PC-3 (cell line): ENCODE data around the gene UBAC2. TPM values are rescaled to one million over a fixed set of nuclear protein-coding genes. Genes with fewer than 3 reads are reported as not detected.

Experiments
- ATAC-seq: fragments of 200-7000 bp; cut with Tn5 transposase; 2 replicates; pipeline ENCODE4 v1.9.1; 2020; ENCODE audit warnings: mild to moderate bottlenecking, moderate library complexity
- BruUV-seq: library from RNA; stranded (reverse); fragments of 400-500 nt; replicated peaks from 2 replicates; lab custom pipeline; 2021; lab: Mats Ljungman, UMichigan
- CTCF ChIA-PET: fragments of 300-600 bp; sonication (Branson Sonifier 250); formaldehyde crosslinking; loops from one replicate; lab custom pipeline; 2022; ENCODE audit warnings: antibody characterized with exemption; lab: Charles Lee
- POLR2A ChIA-PET: fragments of 300-600 bp; sonication (Branson Sonifier 250); formaldehyde crosslinking; loops from one replicate; lab custom pipeline; 2022; ENCODE audit warnings: antibody characterized with exemption; ENCODE audit not compliant: unreplicated experiment; lab: Charles Lee
- DNase-seq: peaks from one replicate; pipeline ENCODE4 v3.0.0-alpha.2; 2015
- H2AFZ ChIP-seq: fragments of 300-600 bp; sonication (generic); 2 replicates; pipeline ENCODE4 v1.6.0; 2016; ENCODE audit warnings: antibody characterized with exemption, low read length
- H3F3A ChIP-seq: fragments of 300-600 bp; sonication (generic); one replicate; pipeline ENCODE4 v1.6.0; 2017; ENCODE audit warnings: antibody characterized with exemption, low read length, control low read depth, mild to moderate bottlenecking; ENCODE audit not compliant: unreplicated experiment
- H3K27ac ChIP-seq: fragments of 300-600 bp; sonication (generic); 2 replicates; pipeline ENCODE4 v1.5.1; 2016; ENCODE audit warnings: mild to moderate bottlenecking, low read length
- H3K27me3 ChIP-seq: fragments of 300-600 bp; sonication (generic); 2 replicates; pipeline ENCODE4 v1.6.1; 2016; ENCODE audit warnings: low read length, mixed read lengths
- H3K36me3 ChIP-seq: fragments of 300-600 bp; sonication (generic); 2 replicates; pipeline ENCODE4 v1.6.1; 2016; ENCODE audit warnings: low read depth, mixed run types, low read length, mixed read lengths
- H3K4me1 ChIP-seq: fragments of 300-600 bp; sonication (generic); 2 replicates; pipeline ENCODE4 v1.5.1; 2016; ENCODE audit warnings: low read length; ENCODE audit not compliant: insufficient read depth
- H3K4me2 ChIP-seq: fragments of 300-600 bp; sonication (generic); 2 replicates; pipeline ENCODE4 v1.6.0; 2016; ENCODE audit warnings: low read length
- H3K4me3 ChIP-seq: fragments of 300-600 bp; sonication (generic); 2 replicates; pipeline ENCODE4 v1.5.1; 2016; ENCODE audit warnings: mild to moderate bottlenecking, low read length, mixed read lengths
- H3K79me2 ChIP-seq: fragments of 300-600 bp; sonication (generic); 2 replicates; pipeline ENCODE4 v1.6.1; 2017; ENCODE audit warnings: low read length, mixed read lengths
- H3K9ac ChIP-seq: fragments of 300-600 bp; sonication (generic); 2 replicates; pipeline ENCODE4 v1.6.0; 2016; ENCODE audit warnings: mild to moderate bottlenecking, low read length
- H3K9me2 ChIP-seq: fragments of 300-600 bp; sonication (generic); replicated peaks from 2 replicates; pipeline ENCODE4 v1.6.1; 2016; ENCODE audit warnings: mixed run types, low read length, mixed read lengths
- H3K9me3 ChIP-seq: fragments of 300-600 bp; sonication (generic); 2 replicates; pipeline ENCODE4 v1.6.1; 2016; ENCODE audit warnings: low read length, mixed read lengths
- H4K20me1 ChIP-seq: fragments of 300-600 bp; sonication (generic); 2 replicates; pipeline ENCODE4 v1.6.1; 2016; ENCODE audit warnings: low read length, mixed read lengths
- CTCF ChIP-seq: fragments of 300-600 bp; sonication (generic); conservative IDR thresholded peaks from 2 replicates; pipeline ENCODE4 v1.5.1; 2017; ENCODE audit warnings: antibody characterized with exemption, low read depth, mild to moderate bottlenecking, low read length
- EZH2 ChIP-seq: fragments of 300-600 bp; sonication (generic); IDR thresholded peaks from one replicate; pipeline ENCODE4 v1.6.1; 2017; ENCODE audit warnings: antibody characterized with exemption, mild to moderate bottlenecking, low read length; ENCODE audit not compliant: unreplicated experiment
- EZH2phosphoT487 ChIP-seq: fragments of 300-600 bp; sonication (generic); IDR thresholded peaks from 2 replicates; pipeline ENCODE4 v1.6.1; 2018; ENCODE audit warnings: mild to moderate bottlenecking, antibody characterized with exemption, low read length, borderline replicate concordance
- intact Hi-C: fragments of 100-400 bp; cut with micrococcal nuclease; formaldehyde crosslinking; loops from 2 replicates; pipeline ENCODE4 v1.9.0; 2023
- total RNA-seq: library from RNA; depleted of rRNA; stranded (reverse); fragments of >200 nt; gene quantifications from 2 replicates; pipeline ENCODE4 v1.2.3, GENCODE V29; 2014

UBAC2 gene
- total RNA-seq, 1 experiment from 2014 or later = 34.5 TPM

GRCh38 chr13:99398071-99398470 lies 197.4 kb downstream of the UBAC2 start:
- no TSS peak for BruUV-seq
- no peak overlapping the region for H2AFZ ChIP-seq
- H3K4me2 ChIP-seq = no peak overlapping the region
- no peaks in the 10 kb centered on the region for H3K36me3 ChIP-seq
- DNase-seq = no peak
- H3K9me2 ChIP-seq = no peaks in the 10 kb centered on the region
- no peak overlapping the region for H3K27ac ChIP-seq
- no peak for ATAC-seq
- no peaks in the 10 kb centered on the region for H3K79me2 ChIP-seq
- H3K9ac ChIP-seq = no peak overlapping the region
- H3K4me3 ChIP-seq = no peak overlapping the region
- H3K27me3 ChIP-seq = no peaks in the 10 kb centered on the region
- intact Hi-C loops = no loop called here
- ChIA-PET CTCF (no interaction called here), POLR2A (no interaction called here)
- TF ChIP-seq EZH2phosphoT487 (no peak), EZH2 (no peak), CTCF (no peak)
- no peaks in the 10 kb centered on the region for H3K4me1 ChIP-seq
- no peaks in the 10 kb centered on the region for H3F3A ChIP-seq
- no peaks in the 10 kb centered on the region for H3K9me3 ChIP-seq
- H4K20me1 ChIP-seq = no peaks in the 10 kb centered on the region

GRCh38 chr13:99398916-99399622 lies 198.4 kb downstream of the UBAC2 start:
- TF ChIP-seq EZH2 = no peak
- TF ChIP-seq EZH2phosphoT487 = no peak
- no peak for TF ChIP-seq CTCF
- H3K9me3 ChIP-seq = no peaks in the 10 kb centered on the region
- intact Hi-C loops = no loop called here
- no peaks in the 10 kb centered on the region for H4K20me1 ChIP-seq
- H3K4me2 ChIP-seq = no peak overlapping the region
- H3K79me2 ChIP-seq = no peaks in the 10 kb centered on the region
- no peak overlapping the region for H3K27ac ChIP-seq
- ChIA-PET CTCF (no interaction called here), POLR2A (no interaction called here)
- no peak overlapping the region for H3K9ac ChIP-seq
- no peaks in the 10 kb centered on the region for H3K36me3 ChIP-seq
- ATAC-seq = no peak
- H3K4me1 ChIP-seq = no peaks in the 10 kb centered on the region
- H3K9me2 ChIP-seq = no peaks in the 10 kb centered on the region
- H2AFZ ChIP-seq = no peak overlapping the region
- H3F3A ChIP-seq = no peaks in the 10 kb centered on the region
- no peaks in the 10 kb centered on the region for H3K27me3 ChIP-seq
- no peak for DNase-seq
- BruUV-seq = no TSS peak
- H3K4me3 ChIP-seq = no peak overlapping the region

- ChIA-PET CTCF (no interaction called here), POLR2A (no interaction called here)
- H3K27ac ChIP-seq = no peak overlapping the region
- no peaks in the 10 kb centered on the region for H3K27me3 ChIP-seq
- no peak overlapping the region for H3K4me3 ChIP-seq
- no peaks in the 10 kb centered on the region for H3K4me1 ChIP-seq
- H3F3A ChIP-seq = no peaks in the 10 kb centered on the region
- no peaks in the 10 kb centered on the region for H3K9me3 ChIP-seq
- no peaks in the 10 kb centered on the region for H3K9me2 ChIP-seq
- no peaks in the 10 kb centered on the region for H3K79me2 ChIP-seq
- no peaks in the 10 kb centered on the region for H3K36me3 ChIP-seq
- H2AFZ ChIP-seq = no peak overlapping the region
- H3K9ac ChIP-seq = no peak overlapping the region
- H4K20me1 ChIP-seq = no peaks in the 10 kb centered on the region
- no peak for DNase-seq
- intact Hi-C loops = no loop called here
- BruUV-seq = no TSS peak
- H3K4me2 ChIP-seq = no peak overlapping the region
- no peak for TF ChIP-seq EZH2
- no peak for TF ChIP-seq CTCF
- TF ChIP-seq EZH2phosphoT487 = no peak
- ATAC-seq = no peak
These were observed 198.9 kb downstream of the UBAC2 start for GRCh38 chr13:99399623-99399974.
